ENCODE measurements around the gene TCFL5.

Gene TCFL5

DNA sequence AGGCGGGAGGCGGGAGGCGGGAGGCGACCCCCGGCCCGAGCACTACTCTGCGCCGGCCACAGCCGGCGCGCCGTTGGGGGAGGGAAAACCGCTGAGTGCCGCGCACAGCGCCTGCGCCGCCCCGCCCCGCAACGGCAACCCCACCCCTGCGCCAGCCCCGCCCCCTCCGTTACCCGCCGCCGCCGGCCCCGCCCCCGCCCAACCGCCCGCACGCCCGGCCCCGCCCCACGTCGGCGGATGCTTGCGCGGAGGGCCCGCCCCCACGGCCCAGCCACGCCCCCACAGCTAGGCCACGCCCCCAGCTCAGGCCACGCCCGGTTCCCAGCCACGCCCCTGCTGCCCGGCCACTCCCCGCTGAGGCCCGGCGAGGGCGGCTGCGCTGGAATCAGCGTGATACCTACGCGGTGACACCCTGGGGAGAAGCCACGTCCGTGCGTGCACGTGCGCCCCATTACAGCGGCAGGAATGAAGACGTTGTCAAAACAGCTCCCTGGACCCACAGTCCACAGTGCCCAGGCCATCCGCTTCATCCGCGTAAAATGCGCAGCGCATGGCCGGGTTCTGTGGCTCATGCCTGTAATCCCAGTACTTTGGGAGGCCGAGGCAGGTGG is at the start of gene TCFL5:
TCFL5 (minus strand) TSS at position 97 of the 611 bp plus-strand sequence. CDS start 152 bp downstream, outside the sequence.
- no peak for TF ChIP-seq POLR2A (IDR thresholded peaks at IDR 0.05; ENCODE audit: low read length)
- no peak for TF ChIP-seq GATA1 (IDR thresholded peaks at IDR 0.05; ENCODE audit: low read depth, low read length)
- peak; percentile 93 to 98 for DNase-seq

DNA sequence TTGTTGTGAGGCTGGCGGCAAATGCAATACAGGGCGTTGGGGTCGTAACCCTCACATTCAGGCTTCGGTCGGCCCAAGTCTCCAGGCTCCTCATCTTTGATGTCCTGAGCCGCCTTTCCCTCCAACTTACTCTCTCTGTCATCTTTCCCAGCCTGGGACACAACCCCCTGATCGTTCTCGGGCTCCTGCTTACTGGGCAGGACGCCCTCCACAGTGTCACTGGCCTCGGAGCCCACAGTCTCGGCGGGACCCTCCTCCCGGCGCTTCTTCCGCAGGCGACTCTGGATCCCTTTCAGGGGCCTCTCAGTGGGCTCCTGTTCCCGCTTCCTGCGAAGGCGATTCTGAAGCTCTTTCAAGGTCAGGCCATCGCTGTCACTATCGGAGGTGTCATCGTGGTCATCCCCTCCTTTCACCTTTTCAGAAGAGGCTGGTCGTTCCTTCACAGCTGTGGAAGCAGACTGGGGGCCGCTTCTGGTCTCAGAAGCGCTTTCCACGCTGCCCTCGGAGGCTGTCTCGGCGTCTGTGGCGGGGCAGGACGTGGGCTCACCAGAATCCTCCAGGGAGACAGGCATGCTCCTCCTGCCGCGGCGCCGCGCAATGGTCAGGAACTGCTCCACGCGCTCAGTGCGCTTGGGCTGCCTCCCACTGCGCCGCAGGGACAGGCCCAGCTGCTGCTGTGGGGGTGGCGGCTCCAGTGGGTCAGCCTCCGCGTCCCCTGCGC is 49.3 kb upstream of the TCFL5 start:
- no peak for TF ChIP-seq GATA1 (IDR thresholded peaks at IDR 0.05; ENCODE audit: low read depth, low read length)
- DNase-seq, result no peak

DNA sequence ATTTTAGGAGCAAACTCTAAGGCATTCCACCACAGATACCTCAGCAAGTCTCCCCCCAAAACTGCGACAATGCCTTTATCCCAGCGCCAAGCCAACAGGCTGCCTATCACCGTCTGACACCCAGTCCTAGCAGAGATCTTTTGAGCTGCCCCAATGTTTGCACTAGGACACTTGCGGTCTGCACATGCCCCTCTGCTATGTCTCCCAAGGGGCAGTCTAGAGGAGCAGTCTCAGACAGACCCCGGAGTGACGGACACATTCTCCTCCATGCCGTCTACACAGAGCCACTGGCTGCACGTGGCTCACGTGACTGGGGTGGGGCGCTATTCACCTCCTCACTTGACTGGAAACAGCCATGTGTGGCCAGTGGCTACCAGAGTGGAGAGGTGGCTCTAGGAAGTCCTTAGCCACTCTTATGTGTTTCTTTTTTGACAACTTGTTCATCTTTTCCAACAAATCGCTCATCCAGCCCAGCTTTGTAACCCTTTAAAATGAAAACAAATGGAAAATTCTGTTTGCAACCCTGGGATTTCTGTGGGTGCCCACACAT is 48.7 kb upstream of the TCFL5 start:
- TF ChIP-seq POLR2A (IDR thresholded peaks at IDR 0.05; ENCODE audit: low read length) (no peak), GATA1 (IDR thresholded peaks at IDR 0.05; ENCODE audit: low read depth, low read length) (no peak)
- no peak for DNase-seq

DNA sequence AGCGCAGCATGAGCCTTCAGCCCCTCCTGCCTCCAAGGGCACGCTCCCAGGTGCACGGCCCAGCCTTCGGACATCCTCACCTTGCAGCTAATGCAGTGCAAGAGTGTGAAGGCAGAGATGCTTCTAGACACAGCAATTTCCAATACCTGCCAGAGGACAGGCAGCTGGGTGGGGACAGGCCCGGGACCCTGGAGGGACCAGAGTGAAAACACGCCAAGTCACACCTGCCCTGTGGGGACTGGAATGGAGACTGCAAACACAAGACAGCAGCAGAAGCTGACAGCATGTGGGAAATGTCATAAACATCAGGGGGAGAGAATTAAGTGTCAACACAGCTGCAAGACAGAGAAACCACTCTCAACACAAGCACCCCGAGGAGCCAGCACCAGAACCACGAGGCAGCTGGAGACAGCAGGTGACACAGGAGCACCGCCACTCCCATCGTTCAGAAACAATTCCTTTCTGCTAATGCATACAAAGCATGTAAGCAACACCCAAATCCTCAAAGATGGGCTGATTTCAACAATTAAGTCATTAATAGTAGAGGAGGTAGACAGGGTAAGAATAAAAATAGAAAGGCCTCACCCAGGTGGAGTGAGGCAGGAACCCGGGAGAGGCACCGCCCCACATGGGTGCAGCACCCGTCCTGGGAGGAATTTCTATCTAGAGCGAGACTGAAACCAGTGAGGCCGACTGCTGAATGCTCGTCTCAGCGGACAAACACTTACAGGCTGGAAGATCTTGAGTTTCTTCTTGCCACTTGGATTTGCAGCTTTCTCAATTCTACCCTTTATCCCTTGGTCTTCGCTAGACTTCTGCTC is 47.6 kb upstream of the TCFL5 start:
- TF ChIP-seq GATA1 (IDR thresholded peaks at IDR 0.05; ENCODE audit: low read depth, low read length), result no peak
- TF ChIP-seq POLR2A (IDR thresholded peaks at IDR 0.05; ENCODE audit: low read length), result no peak
- no peak for DNase-seq

DNA sequence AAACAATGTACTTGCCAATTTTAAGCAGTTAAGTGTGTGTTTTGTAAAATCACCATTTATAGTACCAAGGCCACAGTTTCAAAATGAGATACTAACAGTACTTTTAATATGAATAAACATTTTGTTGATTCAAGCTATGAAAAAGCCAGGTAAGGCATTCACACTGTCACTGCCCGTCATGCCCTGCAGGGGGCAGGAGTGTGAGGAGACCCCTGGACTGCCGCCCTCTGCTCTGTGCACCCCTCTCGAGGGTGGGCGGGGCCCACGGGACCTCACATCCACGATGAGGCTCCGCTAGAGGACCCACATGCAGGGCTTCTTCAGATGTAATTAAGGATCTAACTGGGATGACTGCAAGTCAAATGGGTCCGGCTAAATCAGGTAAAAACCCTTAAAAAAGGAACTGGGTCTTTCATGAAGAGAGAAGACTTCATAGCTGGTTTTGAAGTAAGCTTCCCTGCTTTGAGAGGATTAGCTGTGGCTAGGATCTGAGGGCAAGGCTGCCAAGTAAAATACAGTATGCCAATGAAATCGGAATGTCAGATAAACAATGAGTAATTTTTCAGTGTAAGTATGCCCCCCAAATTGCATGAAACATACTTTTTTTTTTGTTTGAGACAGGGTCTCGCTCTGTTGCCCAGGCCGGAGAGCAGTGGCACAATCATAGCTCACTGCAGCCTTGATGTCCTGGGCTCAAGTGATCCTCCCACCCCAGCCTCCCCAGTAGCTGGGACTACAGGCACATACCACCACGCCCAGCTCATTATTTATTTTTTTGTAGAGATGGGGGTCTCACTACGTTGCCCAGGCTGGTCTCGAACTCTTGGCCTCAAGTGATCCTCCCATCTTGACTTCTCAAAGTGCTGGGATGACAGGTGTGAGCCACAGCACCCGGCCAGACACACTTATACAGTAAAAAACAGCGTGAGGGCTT is 46.0 kb upstream of the TCFL5 start:
- DNase-seq, result peak; percentile 17 to 39
- TF ChIP-seq POLR2A (IDR thresholded peaks at IDR 0.05; ENCODE audit: low read length) (no peak), GATA1 (IDR thresholded peaks at IDR 0.05; ENCODE audit: low read depth, low read length) (no peak)

DNA sequence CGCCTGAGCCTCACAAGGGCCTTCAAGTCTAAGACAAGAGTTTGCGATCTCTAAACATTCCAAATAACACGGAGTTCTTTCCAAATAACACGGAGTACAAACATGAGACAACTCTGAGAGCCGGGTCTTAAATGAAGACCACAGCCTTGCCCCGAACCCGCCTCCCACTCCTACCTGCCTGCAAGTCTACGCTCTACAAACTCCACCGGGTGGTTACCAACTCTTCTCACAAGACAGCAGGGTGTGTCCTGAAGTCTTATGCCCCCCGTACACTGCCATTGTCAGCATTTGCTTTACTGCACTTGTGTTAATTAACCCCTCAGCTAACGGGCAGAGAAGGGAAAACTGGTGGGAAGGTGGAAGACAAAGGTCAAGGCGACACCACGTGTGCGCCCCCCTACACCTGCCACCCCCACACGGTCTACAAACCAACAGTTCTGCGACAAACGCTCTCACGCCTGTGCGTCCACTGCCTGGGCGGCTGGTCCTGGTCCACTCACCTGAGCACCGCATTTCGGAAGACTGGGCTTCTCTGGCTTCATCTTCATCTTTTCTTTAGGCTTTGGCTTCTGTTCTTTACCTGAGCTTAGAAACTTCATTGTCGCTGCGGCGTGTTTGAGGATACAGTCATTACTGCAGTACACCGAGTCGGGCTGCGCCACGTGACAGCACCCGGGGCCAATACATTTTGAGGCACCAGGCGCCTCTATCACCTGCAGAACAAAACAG is 45.2 kb upstream of the TCFL5 start:
- no peak for DNase-seq
- TF ChIP-seq GATA1 (IDR thresholded peaks at IDR 0.05; ENCODE audit: low read depth, low read length) (no peak), POLR2A (IDR thresholded peaks at IDR 0.05; ENCODE audit: low read length) (no peak)

DNA sequence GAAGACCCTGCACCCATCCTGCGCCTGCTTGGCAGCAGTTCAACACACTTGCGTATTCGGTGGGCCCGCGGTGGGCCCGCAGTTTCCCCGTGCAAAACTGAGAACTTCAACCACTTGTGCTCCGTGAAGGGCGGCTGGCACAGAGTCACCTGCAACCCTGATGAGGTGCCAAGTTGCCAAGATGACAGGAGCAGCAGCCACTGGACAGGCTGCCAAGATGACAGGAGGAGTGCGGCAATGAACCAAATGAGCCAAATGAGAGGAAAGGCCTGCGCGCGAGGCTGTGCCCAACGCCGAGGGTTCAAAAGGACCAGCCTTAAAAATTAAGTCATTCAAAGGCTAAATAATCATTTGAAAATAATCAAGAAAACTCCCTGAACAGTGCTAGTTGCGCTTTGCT is 44.6 kb upstream of the TCFL5 start:
- no peak for DNase-seq
- TF ChIP-seq POLR2A (IDR thresholded peaks at IDR 0.05; ENCODE audit: low read length) (no peak), GATA1 (IDR thresholded peaks at IDR 0.05; ENCODE audit: low read depth, low read length) (no peak)

DNA sequence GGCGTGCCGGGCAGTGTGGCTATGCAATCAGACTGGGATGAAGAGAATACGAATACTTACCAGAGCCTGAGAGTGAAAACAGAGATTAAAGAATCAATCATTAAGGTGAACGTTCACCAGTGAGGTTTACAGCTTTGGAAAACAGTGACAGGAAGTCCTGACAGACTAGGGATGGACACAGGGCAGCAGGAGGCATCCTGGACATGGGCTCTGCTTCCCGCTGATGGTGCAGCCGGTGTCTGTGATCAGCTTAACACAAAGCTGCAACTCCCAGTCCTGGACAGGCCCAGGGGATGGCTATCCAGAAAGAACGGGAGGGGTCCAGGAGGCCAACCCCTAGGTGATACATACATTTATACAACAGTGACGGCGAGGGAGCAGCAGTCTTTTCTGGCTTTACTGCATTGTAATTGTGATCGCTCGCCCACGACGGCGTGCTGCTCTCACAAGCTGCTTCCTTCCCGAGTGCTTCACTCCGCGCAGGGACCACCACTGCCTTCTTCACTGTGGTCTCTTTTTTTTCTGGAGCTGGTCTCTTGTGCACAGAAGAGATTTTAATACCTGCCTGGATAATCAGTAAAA is 44.0 kb upstream of the TCFL5 start:
- no peak for TF ChIP-seq POLR2A (IDR thresholded peaks at IDR 0.05; ENCODE audit: low read length)
- TF ChIP-seq GATA1 (IDR thresholded peaks at IDR 0.05; ENCODE audit: low read depth, low read length), result no peak
- no peak for DNase-seq

DNA sequence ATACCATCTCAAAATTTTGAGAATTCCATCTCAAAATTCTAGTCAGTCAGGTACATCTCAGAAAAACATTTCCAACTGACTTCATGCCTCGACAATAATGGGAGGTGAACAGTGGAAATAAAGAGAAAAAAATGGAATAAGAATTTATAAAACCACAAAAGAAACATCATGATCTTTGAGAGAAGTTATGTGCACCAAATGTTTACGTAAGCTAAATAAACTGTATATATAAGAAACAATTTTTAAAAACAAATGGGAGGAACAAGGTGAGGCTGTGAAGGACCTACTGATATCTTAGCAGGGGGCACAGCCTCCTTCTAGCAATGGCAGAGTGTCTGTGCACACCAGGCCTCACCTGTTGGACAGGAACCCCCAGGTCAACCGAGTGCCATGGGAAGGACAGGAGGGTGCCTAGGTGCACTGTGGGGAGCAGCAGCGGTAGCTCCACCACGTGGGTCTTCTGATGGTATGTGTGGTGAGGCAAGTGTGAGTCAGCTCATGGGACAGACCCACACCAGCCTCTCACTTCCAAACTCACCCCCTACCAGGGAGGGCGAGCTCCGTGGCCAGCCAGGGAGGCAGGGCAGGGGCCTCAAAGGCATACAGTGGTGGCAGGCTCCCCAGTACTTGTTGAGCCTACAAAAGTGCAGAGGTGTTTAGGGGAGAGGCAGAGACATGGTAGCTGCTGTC is 41.4 kb upstream of the TCFL5 start:
- no peak for TF ChIP-seq POLR2A (IDR thresholded peaks at IDR 0.05; ENCODE audit: low read length)
- TF ChIP-seq GATA1 (IDR thresholded peaks at IDR 0.05; ENCODE audit: low read depth, low read length), result no peak
- no peak for DNase-seq

DNA sequence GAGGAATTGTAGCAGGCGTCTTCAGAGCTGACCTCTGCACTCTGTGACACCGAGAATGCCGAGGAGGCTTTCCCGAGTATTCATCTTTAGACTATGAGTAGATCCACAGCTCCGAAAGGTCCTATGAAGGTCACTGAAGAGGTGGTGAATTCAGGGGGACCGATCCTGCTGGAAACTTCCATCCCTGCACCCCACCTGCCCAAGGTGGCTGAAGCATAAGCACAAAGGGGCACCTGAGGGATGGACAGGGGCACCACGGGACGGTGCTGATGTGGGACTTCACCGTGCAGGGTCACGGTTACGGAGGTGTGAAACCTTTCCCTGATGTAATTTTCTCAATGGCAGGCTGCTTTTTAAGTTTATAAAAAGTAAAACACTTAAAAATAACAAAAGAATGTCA is 40.3 kb upstream of the TCFL5 start:
- TF ChIP-seq GATA1 (IDR thresholded peaks at IDR 0.05; ENCODE audit: low read depth, low read length), result no peak
- TF ChIP-seq POLR2A (IDR thresholded peaks at IDR 0.05; ENCODE audit: low read length), result no peak
- DNase-seq, result no peak

DNA sequence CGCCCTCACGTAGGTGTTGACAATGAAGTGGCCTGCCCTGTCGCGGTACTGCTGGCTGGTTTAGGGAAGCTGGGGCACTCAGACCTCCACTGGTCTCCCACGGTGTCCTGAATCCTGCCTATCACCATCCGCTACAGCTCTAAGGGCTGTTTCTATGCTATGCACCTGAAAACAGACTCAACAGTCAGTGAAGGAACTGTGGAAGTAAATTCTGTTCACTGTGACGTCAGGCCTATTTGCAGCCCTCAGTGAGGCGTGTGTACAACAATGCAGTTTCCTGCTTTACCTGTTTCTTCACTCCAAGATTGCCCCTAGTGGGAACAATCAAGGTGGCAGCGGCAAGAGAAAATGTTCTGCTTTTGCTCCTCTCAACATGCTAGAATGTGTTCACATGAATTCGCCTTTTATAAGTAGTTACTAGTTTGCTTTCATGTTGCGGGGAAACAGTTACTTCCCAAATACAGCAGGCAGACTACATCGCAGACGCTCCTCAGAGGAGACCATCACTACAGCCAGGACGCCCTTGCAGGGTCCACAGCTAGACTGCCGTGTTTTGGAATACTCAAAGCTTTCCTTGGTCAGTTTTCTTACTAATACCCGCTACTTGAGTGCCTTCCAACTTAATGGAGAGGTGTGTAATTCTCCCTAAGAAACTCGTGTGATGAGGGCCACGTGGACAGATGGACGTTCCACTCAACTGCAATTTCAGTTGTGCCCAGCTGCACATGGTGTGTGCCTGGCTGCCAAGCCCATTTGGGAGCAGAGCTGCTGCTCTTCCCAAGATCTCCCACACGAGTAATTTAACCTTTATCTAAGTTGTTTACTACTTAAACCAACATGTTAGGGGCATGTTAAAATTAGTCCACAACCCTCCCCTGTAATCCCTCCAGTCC is 39.3 kb upstream of the TCFL5 start:
- peak in 1 of 2 experiments; percentile 26 for DNase-seq
- TF ChIP-seq POLR2A (IDR thresholded peaks at IDR 0.05; ENCODE audit: low read length), result no peak
- no peak for TF ChIP-seq GATA1 (IDR thresholded peaks at IDR 0.05; ENCODE audit: low read depth, low read length)

Measured in erythroblast (primary cell).